H1 (cell line): ENCODE data around the gene MRTFB. TPM values are rescaled to one million over a fixed set of nuclear protein-coding genes. Genes with fewer than 3 reads are reported as not detected.

Experiments used
- EP300 ChIP-seq, 2 experiments: IDR thresholded peaks; 1 replicate in 1 of 2; 2 replicates in 1 of 2; pipeline ENCODE4 v1.6.1; 2011 to 2012; ENCODE audit warnings: low read depth in 2 of 2, low read length in 2 of 2, mild to moderate bottlenecking in 2 of 2, borderline replicate concordance in 1 of 2, inconsistent platforms in 1 of 2, moderate library complexity in 1 of 2
- polyA plus RNA-seq, 7 experiments: library from polyadenylated mRNA; depleted of rRNA in 3 of 7; stranded (reverse) in 5 of 7; unstranded in 2 of 7; fragments of >200 nt in 5 of 7; fragments of 200-250 nt in 2 of 7; gene quantifications; 1 replicate in 5 of 7; 2 replicates in 1 of 7; 4 replicates in 1 of 7; pipeline versions ENCODE4 v1.2.1 to v1.2.3, GENCODE V29; 2011 to 2013; ENCODE audit warnings: missing spikeins in 2 of 7, mixed read lengths in 2 of 7
- total RNA-seq: library from RNA; stranded (reverse); fragmentation: NEBNext Ultra II Directional; extraction: Animal tissue kit (Norgen Biotek cat#: 25700); gene quantifications from 2 replicates; pipeline ENCODE4 v1.2.1, GENCODE V29; 2021
- TF ChIP-seq, protein P1 (sequence below): fragments of 300-600 bp; sonication (generic); IDR thresholded peaks from 2 replicates; pipeline ENCODE4 v1.7.1; 2012; ENCODE audit warnings: low read length, moderate library complexity, mild to moderate bottlenecking, inconsistent platforms; ENCODE audit not compliant: insufficient replicate concordance

MRTFB gene
- total and polyA plus RNA-seq, 2 of the 8 experiments (the other 6 are each of a cell fraction or from before 2014, with no cell fraction given), result 13.5 to 34.9 TPM

DNA sequence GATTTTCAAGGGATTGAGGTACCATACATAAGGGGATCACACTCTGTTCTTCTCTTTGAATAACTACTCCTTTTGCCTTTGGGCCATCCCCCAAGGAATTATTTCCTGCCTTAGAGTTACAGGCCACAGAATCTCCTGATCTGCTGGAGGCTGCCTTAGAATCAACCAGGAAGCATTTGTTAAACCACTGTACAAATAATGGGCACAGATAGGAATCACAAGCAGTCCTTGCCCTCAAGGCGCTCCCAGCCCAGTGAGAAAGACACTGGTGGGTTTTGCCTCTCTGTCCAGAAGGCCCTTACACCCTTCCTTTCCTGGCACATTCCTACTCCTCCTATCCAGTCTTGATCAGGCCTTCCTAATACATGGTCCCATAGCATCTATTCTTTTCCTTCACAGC is 45.9 kb downstream of the MRTFB start (continued):
- TF ChIP-seq, protein P1, sequence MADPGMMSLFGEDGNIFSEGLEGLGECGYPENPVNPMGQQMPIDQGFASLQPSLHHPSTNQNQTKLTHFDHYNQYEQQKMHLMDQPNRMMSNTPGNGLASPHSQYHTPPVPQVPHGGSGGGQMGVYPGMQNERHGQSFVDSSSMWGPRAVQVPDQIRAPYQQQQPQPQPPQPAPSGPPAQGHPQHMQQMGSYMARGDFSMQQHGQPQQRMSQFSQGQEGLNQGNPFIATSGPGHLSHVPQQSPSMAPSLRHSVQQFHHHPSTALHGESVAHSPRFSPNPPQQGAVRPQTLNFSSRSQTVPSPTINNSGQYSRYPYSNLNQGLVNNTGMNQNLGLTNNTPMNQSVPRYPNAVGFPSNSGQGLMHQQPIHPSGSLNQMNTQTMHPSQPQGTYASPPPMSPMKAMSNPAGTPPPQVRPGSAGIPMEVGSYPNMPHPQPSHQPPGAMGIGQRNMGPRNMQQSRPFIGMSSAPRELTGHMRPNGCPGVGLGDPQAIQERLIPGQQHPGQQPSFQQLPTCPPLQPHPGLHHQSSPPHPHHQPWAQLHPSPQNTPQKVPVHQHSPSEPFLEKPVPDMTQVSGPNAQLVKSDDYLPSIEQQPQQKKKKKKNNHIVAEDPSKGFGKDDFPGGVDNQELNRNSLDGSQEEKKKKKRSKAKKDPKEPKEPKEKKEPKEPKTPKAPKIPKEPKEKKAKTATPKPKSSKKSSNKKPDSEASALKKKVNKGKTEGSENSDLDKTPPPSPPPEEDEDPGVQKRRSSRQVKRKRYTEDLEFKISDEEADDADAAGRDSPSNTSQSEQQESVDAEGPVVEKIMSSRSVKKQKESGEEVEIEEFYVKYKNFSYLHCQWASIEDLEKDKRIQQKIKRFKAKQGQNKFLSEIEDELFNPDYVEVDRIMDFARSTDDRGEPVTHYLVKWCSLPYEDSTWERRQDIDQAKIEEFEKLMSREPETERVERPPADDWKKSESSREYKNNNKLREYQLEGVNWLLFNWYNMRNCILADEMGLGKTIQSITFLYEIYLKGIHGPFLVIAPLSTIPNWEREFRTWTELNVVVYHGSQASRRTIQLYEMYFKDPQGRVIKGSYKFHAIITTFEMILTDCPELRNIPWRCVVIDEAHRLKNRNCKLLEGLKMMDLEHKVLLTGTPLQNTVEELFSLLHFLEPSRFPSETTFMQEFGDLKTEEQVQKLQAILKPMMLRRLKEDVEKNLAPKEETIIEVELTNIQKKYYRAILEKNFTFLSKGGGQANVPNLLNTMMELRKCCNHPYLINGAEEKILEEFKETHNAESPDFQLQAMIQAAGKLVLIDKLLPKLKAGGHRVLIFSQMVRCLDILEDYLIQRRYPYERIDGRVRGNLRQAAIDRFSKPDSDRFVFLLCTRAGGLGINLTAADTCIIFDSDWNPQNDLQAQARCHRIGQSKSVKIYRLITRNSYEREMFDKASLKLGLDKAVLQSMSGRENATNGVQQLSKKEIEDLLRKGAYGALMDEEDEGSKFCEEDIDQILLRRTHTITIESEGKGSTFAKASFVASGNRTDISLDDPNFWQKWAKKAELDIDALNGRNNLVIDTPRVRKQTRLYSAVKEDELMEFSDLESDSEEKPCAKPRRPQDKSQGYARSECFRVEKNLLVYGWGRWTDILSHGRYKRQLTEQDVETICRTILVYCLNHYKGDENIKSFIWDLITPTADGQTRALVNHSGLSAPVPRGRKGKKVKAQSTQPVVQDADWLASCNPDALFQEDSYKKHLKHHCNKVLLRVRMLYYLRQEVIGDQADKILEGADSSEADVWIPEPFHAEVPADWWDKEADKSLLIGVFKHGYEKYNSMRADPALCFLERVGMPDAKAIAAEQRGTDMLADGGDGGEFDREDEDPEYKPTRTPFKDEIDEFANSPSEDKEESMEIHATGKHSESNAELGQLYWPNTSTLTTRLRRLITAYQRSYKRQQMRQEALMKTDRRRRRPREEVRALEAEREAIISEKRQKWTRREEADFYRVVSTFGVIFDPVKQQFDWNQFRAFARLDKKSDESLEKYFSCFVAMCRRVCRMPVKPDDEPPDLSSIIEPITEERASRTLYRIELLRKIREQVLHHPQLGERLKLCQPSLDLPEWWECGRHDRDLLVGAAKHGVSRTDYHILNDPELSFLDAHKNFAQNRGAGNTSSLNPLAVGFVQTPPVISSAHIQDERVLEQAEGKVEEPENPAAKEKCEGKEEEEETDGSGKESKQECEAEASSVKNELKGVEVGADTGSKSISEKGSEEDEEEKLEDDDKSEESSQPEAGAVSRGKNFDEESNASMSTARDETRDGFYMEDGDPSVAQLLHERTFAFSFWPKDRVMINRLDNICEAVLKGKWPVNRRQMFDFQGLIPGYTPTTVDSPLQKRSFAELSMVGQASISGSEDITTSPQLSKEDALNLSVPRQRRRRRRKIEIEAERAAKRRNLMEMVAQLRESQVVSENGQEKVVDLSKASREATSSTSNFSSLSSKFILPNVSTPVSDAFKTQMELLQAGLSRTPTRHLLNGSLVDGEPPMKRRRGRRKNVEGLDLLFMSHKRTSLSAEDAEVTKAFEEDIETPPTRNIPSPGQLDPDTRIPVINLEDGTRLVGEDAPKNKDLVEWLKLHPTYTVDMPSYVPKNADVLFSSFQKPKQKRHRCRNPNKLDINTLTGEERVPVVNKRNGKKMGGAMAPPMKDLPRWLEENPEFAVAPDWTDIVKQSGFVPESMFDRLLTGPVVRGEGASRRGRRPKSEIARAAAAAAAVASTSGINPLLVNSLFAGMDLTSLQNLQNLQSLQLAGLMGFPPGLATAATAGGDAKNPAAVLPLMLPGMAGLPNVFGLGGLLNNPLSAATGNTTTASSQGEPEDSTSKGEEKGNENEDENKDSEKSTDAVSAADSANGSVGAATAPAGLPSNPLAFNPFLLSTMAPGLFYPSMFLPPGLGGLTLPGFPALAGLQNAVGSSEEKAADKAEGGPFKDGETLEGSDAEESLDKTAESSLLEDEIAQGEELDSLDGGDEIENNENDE, result no peak
- TF ChIP-seq EP300 (IDR thresholded peaks at IDR 0.05; ENCODE audit: borderline replicate concordance in 1 of 2, low read depth in 2 of 2, low read length in 2 of 2), result no peak
